ENCODE data around the gene ZNF142. TPM values are rescaled to one million over a fixed set of nuclear protein-coding genes. Genes with fewer than 3 reads are reported as not detected.

Gene ZNF142
- total RNA-seq, 1 donor: 23.4 TPM

DNA sequence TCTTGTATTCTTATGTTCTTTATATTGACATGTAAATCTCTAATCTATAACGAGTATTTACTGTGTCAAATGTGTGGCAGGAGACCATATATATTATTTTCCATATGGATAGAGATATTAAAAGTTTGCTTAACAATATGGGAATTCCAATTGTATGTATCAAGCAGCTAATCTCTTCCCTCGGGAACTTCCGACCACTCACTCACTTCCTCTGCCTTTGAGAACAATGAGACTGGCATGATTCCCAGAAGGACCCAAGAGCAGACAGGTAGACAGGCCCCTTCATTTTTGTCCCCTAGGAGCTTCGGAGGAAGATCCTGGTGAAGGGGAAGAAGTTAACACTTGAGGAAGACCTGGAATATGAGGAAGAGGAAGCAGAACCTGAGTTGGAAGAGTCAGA lies 27.6 kb downstream of the ZNF142 start:
- no peaks in the 10 kb centered on the region for H3K9me3 ChIP-seq (ENCODE audit: low read depth, low read length)
- no peaks in the 10 kb centered on the region for H3K27me3 ChIP-seq (ENCODE audit: insufficient read depth, low read length)
- no peak overlapping the region for H3K4me3 ChIP-seq (ENCODE audit: low read length)
- H3K4me1 ChIP-seq (ENCODE audit: insufficient read depth, low read length): no peaks in the 10 kb centered on the region

DNA sequence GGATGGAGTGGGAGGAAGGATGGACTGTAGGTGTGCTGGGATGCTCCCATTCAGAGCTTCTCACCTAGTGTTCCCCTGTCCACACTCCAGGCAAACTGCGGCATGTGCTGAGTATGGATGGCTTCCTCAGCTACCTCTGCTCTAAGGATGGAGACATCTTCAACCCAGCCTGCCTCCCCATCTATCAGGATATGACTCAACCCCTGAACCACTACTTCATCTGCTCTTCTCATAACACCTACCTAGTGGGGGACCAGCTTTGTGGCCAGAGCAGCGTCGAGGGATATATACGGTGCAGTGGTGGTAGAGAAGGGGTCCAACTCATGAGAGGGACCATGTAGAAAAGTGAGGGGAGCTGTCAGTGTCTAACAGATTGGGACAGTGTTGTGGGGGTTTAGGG lies 31.5 kb downstream of the ZNF142 start:
- no peaks in the 10 kb centered on the region for H3K9me3 ChIP-seq (ENCODE audit: low read depth, low read length)
- no peaks in the 10 kb centered on the region for H3K27me3 ChIP-seq (ENCODE audit: insufficient read depth, low read length)
- H3K4me1 ChIP-seq (ENCODE audit: insufficient read depth, low read length): peaks cover 5% of the 10 kb centered on the region
- no peak overlapping the region for H3K4me3 ChIP-seq (ENCODE audit: low read length)

DNA sequence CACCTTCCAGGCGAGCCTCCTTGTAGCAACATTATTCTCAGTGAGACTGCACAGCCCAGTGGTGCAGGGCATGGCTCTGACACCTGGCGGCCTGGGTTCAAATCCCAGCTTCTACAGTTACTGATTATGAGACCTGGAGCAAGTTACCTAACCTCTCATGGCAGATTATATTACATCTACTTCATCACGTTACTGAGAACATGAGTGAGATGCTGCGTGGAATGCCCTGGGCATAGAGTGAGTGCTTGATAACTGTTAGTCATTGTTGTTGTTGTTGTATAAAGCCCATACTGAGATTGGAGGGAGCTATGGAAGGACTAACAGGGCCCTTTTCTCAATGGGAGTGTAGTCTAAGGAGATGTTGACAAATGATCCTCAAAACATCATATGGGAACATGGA lies 33.1 kb downstream of the ZNF142 start:
- Histone ChIP-seq H3K4me1 (ENCODE audit: insufficient read depth, low read length) (peaks cover 10% of the 10 kb centered on the region), H3K4me3 (ENCODE audit: low read length) (no peak overlapping the region), H3K9me3 (ENCODE audit: low read depth, low read length) (no peaks in the 10 kb centered on the region), H3K27me3 (ENCODE audit: insufficient read depth, low read length) (no peaks in the 10 kb centered on the region)

- Histone ChIP-seq H3K4me3 (ENCODE audit: low read length) (no peak overlapping the region), H3K27me3 (ENCODE audit: insufficient read depth, low read length) (no peaks in the 10 kb centered on the region), H3K4me1 (ENCODE audit: insufficient read depth, low read length) (peaks cover 10% of the 10 kb centered on the region), H3K9me3 (ENCODE audit: low read depth, low read length) (no peaks in the 10 kb centered on the region)
Observed at GRCh38 chr2:218623366-218623705, 36.1 kb downstream of the ZNF142 start.

DNA sequence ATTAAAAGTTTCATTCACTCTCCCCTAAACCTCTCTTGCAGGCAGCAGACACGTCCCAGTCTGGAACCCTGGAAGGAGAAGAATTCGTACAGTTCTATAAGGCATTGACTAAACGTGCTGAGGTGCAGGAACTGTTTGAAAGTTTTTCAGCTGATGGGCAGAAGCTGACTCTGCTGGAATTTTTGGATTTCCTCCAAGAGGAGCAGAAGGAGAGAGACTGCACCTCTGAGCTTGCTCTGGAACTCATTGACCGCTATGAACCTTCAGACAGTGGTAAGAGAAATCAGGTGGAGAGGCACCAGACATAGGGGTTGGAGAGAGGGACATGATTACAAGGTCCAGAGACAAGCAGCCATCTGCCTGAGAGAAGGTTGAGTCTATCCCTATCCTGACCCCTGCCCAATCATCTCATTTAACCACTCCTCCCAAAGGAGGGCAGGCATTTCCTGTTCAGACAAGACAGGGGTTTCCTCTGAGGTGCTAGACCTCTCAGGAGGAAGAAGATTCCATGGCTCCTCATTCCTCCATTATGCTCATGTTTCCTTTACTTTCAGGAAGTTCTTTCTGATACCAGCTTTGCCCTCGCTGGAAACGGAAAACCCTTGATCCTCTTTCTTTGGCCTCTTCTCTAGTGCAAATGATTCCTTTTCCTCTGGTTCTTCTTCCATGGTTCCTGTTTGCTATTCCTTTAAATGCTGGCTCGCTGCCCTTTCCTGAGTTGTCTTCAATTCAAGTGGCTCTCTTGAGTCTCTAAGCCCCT lies 36.6 kb downstream of the ZNF142 start:
- H3K4me3 ChIP-seq (ENCODE audit: low read length): no peak overlapping the region
- peaks cover 10% of the 10 kb centered on the region for H3K4me1 ChIP-seq (ENCODE audit: insufficient read depth, low read length)
- H3K9me3 ChIP-seq (ENCODE audit: low read depth, low read length): no peaks in the 10 kb centered on the region
- H3K27me3 ChIP-seq (ENCODE audit: insufficient read depth, low read length): no peaks in the 10 kb centered on the region

DNA sequence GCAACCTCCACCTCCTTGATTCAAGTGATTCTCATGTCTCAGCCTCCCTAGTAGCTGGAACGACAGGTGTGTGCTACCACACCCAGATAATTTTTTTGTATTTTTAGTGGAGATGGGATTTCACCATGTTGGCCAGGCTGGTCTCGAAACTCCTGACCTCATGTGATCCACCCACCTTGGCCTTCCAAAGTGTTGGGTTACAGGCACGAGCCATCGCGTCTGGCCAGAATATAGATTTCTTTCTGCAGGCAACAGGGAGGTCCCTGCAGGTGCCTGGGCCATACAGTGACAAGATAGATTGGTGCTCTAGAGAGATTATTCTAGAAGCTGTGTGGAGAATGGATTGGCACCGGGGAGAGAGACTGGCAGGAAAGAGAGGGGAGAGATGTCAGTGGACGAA lies 38.4 kb downstream of the ZNF142 start:
- no peaks in the 10 kb centered on the region for H3K27me3 ChIP-seq (ENCODE audit: insufficient read depth, low read length)
- H3K4me1 ChIP-seq (ENCODE audit: insufficient read depth, low read length): peaks cover 10% of the 10 kb centered on the region
- H3K9me3 ChIP-seq (ENCODE audit: low read depth, low read length): no peaks in the 10 kb centered on the region
- H3K4me3 ChIP-seq (ENCODE audit: low read length): no peak overlapping the region

GRCh38 chr2:218618102-218618860 lies 41.1 kb downstream of the ZNF142 start:
- H3K9me3 ChIP-seq (ENCODE audit: low read depth, low read length): no peaks in the 10 kb centered on the region
- no peaks in the 10 kb centered on the region for H3K27me3 ChIP-seq (ENCODE audit: insufficient read depth, low read length)
- no peak overlapping the region for H3K4me3 ChIP-seq (ENCODE audit: low read length)
- H3K4me1 ChIP-seq (ENCODE audit: insufficient read depth, low read length): peaks cover 8% of the 10 kb centered on the region

- Histone ChIP-seq H3K4me3 (ENCODE audit: low read length) (no peak overlapping the region), H3K4me1 (ENCODE audit: insufficient read depth, low read length) (no peaks in the 10 kb centered on the region), H3K9me3 (ENCODE audit: low read depth, low read length) (no peaks in the 10 kb centered on the region), H3K27me3 (ENCODE audit: insufficient read depth, low read length) (no peaks in the 10 kb centered on the region)
Observed at GRCh38 chr2:218615868-218616315, 43.5 kb downstream of the ZNF142 start.

DNA sequence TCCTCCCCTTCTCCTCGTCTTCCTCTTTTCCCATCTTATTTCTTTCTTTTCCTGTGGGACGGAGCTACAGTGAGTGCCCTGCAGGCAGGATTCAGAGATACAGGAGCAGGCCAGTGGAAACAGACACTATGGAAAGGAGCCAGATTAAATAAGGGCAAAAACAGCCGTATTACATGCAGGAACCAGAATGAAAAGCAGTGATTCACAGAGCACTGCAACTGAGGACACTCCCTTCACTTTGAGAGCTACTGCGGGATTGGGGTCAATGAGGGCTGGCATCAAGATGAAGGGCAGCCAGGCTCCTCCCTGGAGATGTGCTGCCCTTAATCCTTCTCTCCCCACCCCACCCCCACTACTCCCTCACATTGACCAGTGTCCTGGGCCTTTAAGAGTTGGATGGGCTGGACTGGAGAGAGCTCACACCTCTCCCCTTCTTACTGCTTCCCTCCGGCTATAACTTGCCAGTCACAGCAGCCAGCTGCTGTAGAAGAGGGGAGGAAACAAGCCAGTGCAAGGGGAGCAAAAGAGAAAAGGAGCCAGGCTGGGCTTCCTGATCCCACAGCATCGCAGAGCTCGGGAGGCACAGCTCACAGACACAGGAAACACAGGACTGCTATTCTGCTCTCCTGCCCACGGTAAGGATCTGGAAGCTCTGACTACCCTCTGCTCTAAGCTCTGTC lies 51.8 kb downstream of the ZNF142 start, which contains the start of gene PLCD4:
TSS of gene PLCD4 (plus strand) at position 464 of the 680 bp plus-strand sequence. CDS start 7,841 bp downstream, outside the sequence.
- no peaks in the 10 kb centered on the region for H3K27me3 ChIP-seq (ENCODE audit: insufficient read depth, low read length)
- H3K4me3 ChIP-seq (ENCODE audit: low read length): no peak within 1 kb of the TSS
- H3K4me1 ChIP-seq (ENCODE audit: insufficient read depth, low read length): no peaks in the 10 kb centered on the region
- H3K9me3 ChIP-seq (ENCODE audit: low read depth, low read length): no peaks in the 10 kb centered on the region

DNA sequence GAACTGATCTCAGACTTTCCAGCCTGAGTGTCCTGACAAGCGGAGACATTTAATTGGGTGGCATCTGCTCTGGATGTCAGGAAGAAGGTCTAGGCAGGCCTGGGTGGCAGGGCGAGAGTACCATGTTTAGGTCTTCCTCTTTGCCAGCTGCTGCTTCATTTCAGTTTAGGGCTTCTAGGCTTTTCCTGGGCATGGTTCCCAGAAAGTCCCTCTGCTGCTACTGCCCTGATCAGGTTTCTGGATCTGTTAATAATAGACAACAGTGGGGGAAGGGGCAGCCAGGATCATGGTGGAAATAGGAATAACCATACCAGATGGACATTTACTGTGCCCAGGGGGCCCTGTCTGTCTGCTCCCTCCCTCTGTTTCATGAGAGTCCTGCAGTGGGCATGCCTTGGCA lies 54.0 kb downstream of the ZNF142 start:
- no peak overlapping the region for H3K4me3 ChIP-seq (ENCODE audit: low read length)
- H3K9me3 ChIP-seq (ENCODE audit: low read depth, low read length): no peaks in the 10 kb centered on the region
- H3K4me1 ChIP-seq (ENCODE audit: insufficient read depth, low read length): no peaks in the 10 kb centered on the region
- H3K27me3 ChIP-seq (ENCODE audit: insufficient read depth, low read length): no peaks in the 10 kb centered on the region

Other genes starting within 250 kb of the ZNF142 start
- gene VIL1, start 240.5 kb downstream of the ZNF142 start, total RNA-seq: 2.1 TPM
- 20.0 TPM for gene USP37, start 91.3 kb downstream of the ZNF142 start, total RNA-seq
- 65.9 TPM for gene CNOT9, start 90.8 kb downstream of the ZNF142 start, total RNA-seq
- 0.21 TPM for gene PLCD4, start 51.7 kb downstream of the ZNF142 start, total RNA-seq
- 3.4 TPM for gene BCS1L, start 60 bp upstream of the ZNF142 start, total RNA-seq
- gene RNF25, start 12.4 kb upstream of the ZNF142 start, total RNA-seq: 21.1 TPM
- gene STK36, start 12.5 kb upstream of the ZNF142 start, total RNA-seq: 2.0 TPM
- gene TTLL4, start 51.2 kb upstream of the ZNF142 start, total RNA-seq: 10.4 TPM
- gene CYP27A1, start 122.5 kb upstream of the ZNF142 start, total RNA-seq: 10.8 TPM
- gene PRKAG3, start 172.2 kb upstream of the ZNF142 start, total RNA-seq: not detected
- not detected for gene WNT6, start 200.2 kb upstream of the ZNF142 start, total RNA-seq
- 1.5 TPM for gene WNT10A, start 221.2 kb upstream of the ZNF142 start, total RNA-seq

Data from mononuclear cell (primary cell).